Liver (tissue), 9 donors: ENCODE results near the gene ARHGAP8. TPM values are rescaled to one million over a fixed set of nuclear protein-coding genes. Genes with fewer than 3 reads are reported as not detected.

Experiments
- DNase-seq: peaks from one replicate; pipeline ENCODE4 v3.0.0-alpha.2; 2017; ENCODE audit warnings: low spot score
- H3K27ac ChIP-seq, 2 donors: one replicate each; pipeline ENCODE4 v1.7.0; 2013; ENCODE audit warnings: inconsistent platforms in 2 of 2, low read length in 2 of 2, control low read depth in 1 of 2, low read depth in 1 of 2, mild to moderate bottlenecking in 1 of 2
- H3K27me3 ChIP-seq, 4 donors: one replicate each; pipeline versions ENCODE4 v1.6.1 to v1.7.0; 2013; ENCODE audit warnings: low read length in 3 of 4, inconsistent platforms in 1 of 4, mild to moderate bottlenecking in 1 of 4, moderate library complexity in 1 of 4; ENCODE audit not compliant: control insufficient read depth in 4 of 4, insufficient read depth in 4 of 4
- H3K36me3 ChIP-seq, 4 donors: one replicate each; pipeline versions ENCODE4 v1.6.1 to v1.7.0; 2013; ENCODE audit warnings: low read length in 3 of 4, mild to moderate bottlenecking in 3 of 4, low read depth in 1 of 4, moderate library complexity in 1 of 4; ENCODE audit not compliant: control insufficient read depth in 4 of 4, insufficient read depth in 3 of 4
- H3K4me1 ChIP-seq, 4 donors: one replicate each; pipeline versions ENCODE4 v1.6.1 to v1.7.0; 2013; ENCODE audit warnings: low read length in 3 of 4, mild to moderate bottlenecking in 3 of 4, moderate library complexity in 1 of 4; ENCODE audit not compliant: control insufficient read depth in 4 of 4, insufficient read depth in 4 of 4
- H3K4me3 ChIP-seq, 3 donors: one replicate each; pipeline versions ENCODE4 v1.6.1 to v1.7.0; 2013; ENCODE audit warnings: low read length in 3 of 3, control low read depth in 1 of 3, low read depth in 1 of 3, mild to moderate bottlenecking in 1 of 3
- H3K9ac ChIP-seq, 2 donors: one replicate each; pipeline ENCODE4 v1.7.0; 2013; ENCODE audit warnings: low read length in 2 of 2, mild to moderate bottlenecking in 2 of 2, moderate library complexity in 2 of 2, control low read depth in 1 of 2, low read depth in 1 of 2
- H3K9me3 ChIP-seq, 4 donors: one replicate each; pipeline versions ENCODE4 v1.6.1 to v1.7.0; 2013; ENCODE audit warnings: low read length in 3 of 4; ENCODE audit not compliant: control insufficient read depth in 4 of 4
- ATF3 ChIP-seq: IDR thresholded peaks from 2 replicates; pipeline ENCODE4 v1.6.1; 2016; ENCODE audit warnings: antibody characterized with exemption
- CTCF ChIP-seq: fragments of 150-350 bp; IDR thresholded peaks from 2 replicates; pipeline ENCODE4 v1.5.1; 2017; ENCODE audit warnings: improper control_type of control experiment, low read depth, low read length; ENCODE audit not compliant: missing input control
- FOXA2 ChIP-seq: IDR thresholded peaks from 2 replicates; pipeline ENCODE4 v1.6.1; 2016; ENCODE audit warnings: antibody characterized with exemption
- GABPA ChIP-seq, 2 donors: IDR thresholded peaks in 1 of 2; conservative IDR thresholded peaks in 1 of 2; 2 replicates each; pipeline ENCODE4 v1.6.1; 2016; ENCODE audit warnings: antibody characterized with exemption in 2 of 2, mild to moderate bottlenecking in 1 of 2, moderate library complexity in 1 of 2
- HNF4A ChIP-seq, 2 donors: conservative IDR thresholded peaks; 2 replicates each; pipeline ENCODE4 v1.6.1; 2016; ENCODE audit warnings: antibody characterized with exemption in 2 of 2, mild to moderate bottlenecking in 2 of 2
- MAX ChIP-seq: IDR thresholded peaks from 2 replicates; pipeline ENCODE4 v1.6.1; 2016; ENCODE audit warnings: antibody characterized with exemption
- NR2F2 ChIP-seq: IDR thresholded peaks from 2 replicates; pipeline ENCODE4 v1.6.1; 2016; ENCODE audit warnings: antibody characterized with exemption
- RAD21 ChIP-seq, 2 donors: IDR thresholded peaks; 2 replicates each; pipeline ENCODE4 v1.6.1; 2016; ENCODE audit warnings: antibody characterized with exemption in 2 of 2, mild to moderate bottlenecking in 2 of 2
- REST ChIP-seq: IDR thresholded peaks from 2 replicates; pipeline ENCODE4 v1.6.1; 2016; ENCODE audit warnings: antibody characterized with exemption, mild to moderate bottlenecking
- RXRA ChIP-seq, 2 donors: IDR thresholded peaks; 2 replicates each; pipeline ENCODE4 v1.6.1; 2017 to 2018; ENCODE audit warnings: antibody characterized with exemption in 2 of 2, mild to moderate bottlenecking in 1 of 2
- SP1 ChIP-seq: IDR thresholded peaks from 2 replicates; pipeline ENCODE4 v1.6.1; 2018; ENCODE audit warnings: antibody characterized with exemption, mild to moderate bottlenecking
- TAF1 ChIP-seq: conservative IDR thresholded peaks from 2 replicates; pipeline ENCODE4 v1.6.1; 2016; ENCODE audit warnings: antibody characterized with exemption, mild to moderate bottlenecking
- YY1 ChIP-seq: IDR thresholded peaks from 2 replicates; pipeline ENCODE4 v1.6.1; 2016; ENCODE audit warnings: antibody characterized with exemption, mild to moderate bottlenecking
- ZBTB33 ChIP-seq: IDR thresholded peaks from 2 replicates; pipeline ENCODE4 v1.6.1; 2016; ENCODE audit warnings: antibody characterized with exemption
- WGBS: extraction: QIAGEN DNeasy Blood & Tissue Kit; methylation state at CpG from one replicate; pipeline ENCODE4 v1.1.7; 2013; 5-methylcytosine and 5-hydroxymethylcytosine counted together
- polyA plus RNA-seq, 2 donors: library from polyadenylated mRNA; stranded (reverse) in 1 of 2; unstranded in 1 of 2; fragments of 200-250 nt in 1 of 2; fragments of >200 nt in 1 of 2; fragmentation: Nextera tagmentation in 1 of 2; extraction: Ambion mirVana in 1 of 2; gene quantifications; one replicate each; pipeline versions ENCODE4 v1.2.1 to v1.2.3, GENCODE V29; 2013 to 2015
- total RNA-seq, 2 donors: library from RNA; depleted of rRNA; stranded (reverse); fragments of >200 nt; gene quantifications; one replicate each; pipeline ENCODE4 v1.2.3, GENCODE V29; 2014
- donor health status: healthy.
- donor health status: healthy.
- donor health status: healthy.
- donor health status: healthy.
- donor health status: healthy.

Gene ARHGAP8
- total and polyA plus RNA-seq, 4 donors = 0.58 to 1.8 (median 1.1) TPM

GRCh38 chr22:44892803-44893730 is 140.7 kb downstream of the ARHGAP8 start (continued):
- TF ChIP-seq REST = no peak
- TF ChIP-seq HNF4A (conservative IDR thresholded peaks at IDR 0.05) = no peak
- TF ChIP-seq YY1 = no peak
- TF ChIP-seq NR2F2 = no peak
- TF ChIP-seq SP1 = no peak
- TF ChIP-seq MAX = no peak

- H3K4me1 ChIP-seq = no peaks in the 10 kb centered on the region
- no peaks in the 10 kb centered on the region for H3K36me3 ChIP-seq
- no peaks in the 10 kb centered on the region for H3K27me3 ChIP-seq
- H3K27ac ChIP-seq = no peak overlapping the region
- TF ChIP-seq SP1 (no peak), GABPA (IDR thresholded peaks at IDR 0.05 in 1 of 2, conservative IDR thresholded peaks at IDR 0.05 in 1 of 2) (no peak)
- H3K4me3 ChIP-seq = no peak overlapping the region
- 62% methylated on average over 7 of the region's 7 CpGs for WGBS
- H3K9ac ChIP-seq = no peak overlapping the region
- H3K9me3 ChIP-seq = no peaks in the 10 kb centered on the region
- no peak for DNase-seq
These were observed 141.3 kb downstream of the ARHGAP8 start for GRCh38 chr22:44893731-44894080.

GRCh38 chr22:44894321-44894720 is 141.9 kb downstream of the ARHGAP8 start:
- DNase-seq = no peak
- WGBS = 79% methylated on average over 12 of the region's 12 CpGs
- H3K9ac ChIP-seq = no peak overlapping the region
- no peak overlapping the region for H3K27ac ChIP-seq
- no peaks in the 10 kb centered on the region for H3K9me3 ChIP-seq
- TF ChIP-seq RXRA (IDR thresholded peaks at IDR 0.05) = no peak
- no peak for TF ChIP-seq CTCF
- no peak for TF ChIP-seq ZBTB33
- no peak for TF ChIP-seq GABPA (IDR thresholded peaks at IDR 0.05 in 1 of 2, conservative IDR thresholded peaks at IDR 0.05 in 1 of 2)
- no peak for TF ChIP-seq FOXA2
- TF ChIP-seq TAF1 = no peak
- no peak for TF ChIP-seq REST
- TF ChIP-seq ATF3 = no peak
- no peak for TF ChIP-seq RAD21 (IDR thresholded peaks at IDR 0.05)
- TF ChIP-seq SP1 = no peak
- H3K27me3 ChIP-seq = no peaks in the 10 kb centered on the region
- no peak overlapping the region for H3K4me3 ChIP-seq
- no peaks in the 10 kb centered on the region for H3K36me3 ChIP-seq
- no peaks in the 10 kb centered on the region for H3K4me1 ChIP-seq
